C4-2B (cell line): Measurements from ENCODE around the gene NRP2.

Source experiments
- H3K27ac ChIP-seq: fragments of 450-650 bp; 2 replicates; pipeline ENCODE4 v1.5.1; 2017
- CTCF ChIP-seq: fragments of 450-650 bp; conservative IDR thresholded peaks from 2 replicates; pipeline ENCODE4 v1.5.1; 2017; ENCODE audit warnings: mild to moderate bottlenecking
- ZFX ChIP-seq: fragments of 450-650 bp; IDR thresholded peaks from 2 replicates; pipeline ENCODE4 v1.6.1; 2017

NRP2 gene

GRCh38 chr2:205807229-205807628 lies 124.9 kb downstream of the NRP2 start:
- H3K27ac ChIP-seq = no peak overlapping the region
- TF ChIP-seq CTCF = no peak
- no peak for TF ChIP-seq ZFX

GRCh38 chr2:205807758-205808157 lies 125.5 kb downstream of the NRP2 start:
- H3K27ac ChIP-seq = no peak overlapping the region
- TF ChIP-seq CTCF (no peak), ZFX (no peak)

GRCh38 chr2:205808486-205809121 lies 126.3 kb downstream of the NRP2 start:
- no peak overlapping the region for H3K27ac ChIP-seq
- no peak for TF ChIP-seq ZFX
- no peak for TF ChIP-seq CTCF

GRCh38 chr2:205811387-205811786 lies 129.1 kb downstream of the NRP2 start:
- no peak overlapping the region for H3K27ac ChIP-seq
- no peak for TF ChIP-seq CTCF
- no peak for TF ChIP-seq ZFX

- no peak overlapping the region for H3K27ac ChIP-seq
- no peak for TF ChIP-seq ZFX
Measured at GRCh38 chr2:205814039-205814364, 131.7 kb downstream of the NRP2 start.

- no peak overlapping the region for H3K27ac ChIP-seq
- no peak for TF ChIP-seq ZFX
- no peak for TF ChIP-seq CTCF
Measured at GRCh38 chr2:205815673-205816072, 133.4 kb downstream of the NRP2 start.

- TF ChIP-seq CTCF = no peak
- TF ChIP-seq ZFX = no peak
Measured at GRCh38 chr2:205816268-205816667, 134.0 kb downstream of the NRP2 start.

GRCh38 chr2:205822579-205822978 lies 140.3 kb downstream of the NRP2 start:
- no peak for TF ChIP-seq ZFX
- TF ChIP-seq CTCF = no peak
- H3K27ac ChIP-seq = no peak overlapping the region

More at GRCh38 chr2:205816268-205816667, 134.0 kb downstream of the NRP2 start:
- no peak overlapping the region for H3K27ac ChIP-seq
